Hematopoietic multipotent progenitor cell treated with erythropoietin and hydrocortisone succinate and interleukin-3 and kit ligand, for 6 days (in vitro differentiated cells): ENCODE results near the gene TEX13C.
"Not testable (repeated sequence)": the region's sequence is repeated elsewhere in the genome, so short reads cannot be mapped to it uniquely, and the experiment has no call there.

Experiments used
- DNase-seq: peaks from one replicate; pipeline ENCODE4 v3.0.0-alpha.2; 2015

The TEX13C gene

DNA sequence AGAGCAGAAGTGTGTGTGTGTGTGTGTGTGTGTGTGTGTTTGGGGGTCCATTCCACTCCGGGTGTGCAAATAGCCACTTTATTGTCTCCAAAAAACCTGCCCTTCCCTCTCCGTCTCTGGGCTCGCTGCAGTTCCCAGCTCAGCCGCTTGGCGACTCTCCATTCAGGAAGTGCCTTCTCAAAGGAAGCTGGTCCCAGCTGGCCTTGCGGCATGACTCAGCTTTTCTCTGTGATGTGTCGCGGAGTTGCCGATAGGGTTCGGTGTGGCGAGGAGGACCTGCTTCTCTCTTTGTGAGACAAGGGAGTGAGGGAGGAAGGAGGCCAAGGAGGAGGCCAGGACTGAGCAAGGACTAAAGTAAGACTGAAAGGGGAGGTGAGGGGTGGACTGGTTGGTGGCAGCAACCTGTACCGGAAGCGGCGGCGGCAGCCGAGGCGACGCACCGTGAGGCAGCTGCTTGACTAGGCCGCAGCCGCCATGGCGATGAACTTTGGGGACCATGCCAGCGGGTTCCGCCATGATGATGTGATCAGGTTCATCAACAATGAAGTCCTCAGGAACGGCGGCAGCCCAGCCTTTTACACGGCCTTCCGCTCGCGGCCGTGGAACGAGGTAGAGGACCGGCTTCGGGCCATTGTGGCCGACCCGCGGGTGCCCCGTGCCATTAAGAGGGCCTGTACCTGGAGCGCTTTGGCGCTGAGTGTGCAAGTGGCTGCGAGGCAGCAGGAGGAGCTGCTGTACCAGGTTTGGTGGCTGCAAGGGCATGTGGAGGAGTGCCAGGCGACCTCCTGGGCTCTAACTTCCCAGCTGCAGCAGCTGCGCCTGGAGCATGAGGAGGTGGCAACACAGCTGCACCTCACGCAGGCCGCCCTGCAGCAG, at the start of gene TEX13C:
Gene TEX13C, plus strand, starts transcription at position 226 of the 876 bp plus-strand sequence. Its CDS starts 249 bp downstream, at position 475.
- DNase-seq, result no peak

- no peak for DNase-seq
Observed at GRCh38 chrX:125287282-125287681, 32.4 kb upstream of the TEX13C start.

GRCh38 chrX:125288343-125288742, 31.3 kb upstream of the TEX13C start:
- no peak for DNase-seq

GRCh38 chrX:125289209-125289608, 30.5 kb upstream of the TEX13C start:
- no peak for DNase-seq

GRCh38 chrX:125289920-125290319, 29.8 kb upstream of the TEX13C start:
- DNase-seq, result no peak

DNA sequence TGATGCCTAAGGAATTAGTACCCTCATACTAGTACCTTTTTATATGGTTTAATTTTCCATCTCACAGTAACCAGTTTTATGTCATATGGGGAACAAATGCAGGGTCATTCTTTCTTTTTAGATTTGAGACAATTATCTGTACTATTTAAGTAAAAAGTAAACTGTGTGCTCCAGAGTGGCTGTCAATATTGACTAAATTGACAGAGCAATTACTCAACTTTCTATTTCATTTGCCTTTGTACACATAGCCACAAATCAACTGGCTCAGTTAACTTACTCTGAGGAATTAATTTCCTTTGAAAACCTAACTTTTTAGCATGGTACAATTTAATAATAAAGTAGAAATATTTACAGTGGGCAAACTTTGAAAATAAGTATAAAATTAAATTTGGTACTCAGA, 28.5 kb upstream of the TEX13C start:
- no peak for DNase-seq

DNA sequence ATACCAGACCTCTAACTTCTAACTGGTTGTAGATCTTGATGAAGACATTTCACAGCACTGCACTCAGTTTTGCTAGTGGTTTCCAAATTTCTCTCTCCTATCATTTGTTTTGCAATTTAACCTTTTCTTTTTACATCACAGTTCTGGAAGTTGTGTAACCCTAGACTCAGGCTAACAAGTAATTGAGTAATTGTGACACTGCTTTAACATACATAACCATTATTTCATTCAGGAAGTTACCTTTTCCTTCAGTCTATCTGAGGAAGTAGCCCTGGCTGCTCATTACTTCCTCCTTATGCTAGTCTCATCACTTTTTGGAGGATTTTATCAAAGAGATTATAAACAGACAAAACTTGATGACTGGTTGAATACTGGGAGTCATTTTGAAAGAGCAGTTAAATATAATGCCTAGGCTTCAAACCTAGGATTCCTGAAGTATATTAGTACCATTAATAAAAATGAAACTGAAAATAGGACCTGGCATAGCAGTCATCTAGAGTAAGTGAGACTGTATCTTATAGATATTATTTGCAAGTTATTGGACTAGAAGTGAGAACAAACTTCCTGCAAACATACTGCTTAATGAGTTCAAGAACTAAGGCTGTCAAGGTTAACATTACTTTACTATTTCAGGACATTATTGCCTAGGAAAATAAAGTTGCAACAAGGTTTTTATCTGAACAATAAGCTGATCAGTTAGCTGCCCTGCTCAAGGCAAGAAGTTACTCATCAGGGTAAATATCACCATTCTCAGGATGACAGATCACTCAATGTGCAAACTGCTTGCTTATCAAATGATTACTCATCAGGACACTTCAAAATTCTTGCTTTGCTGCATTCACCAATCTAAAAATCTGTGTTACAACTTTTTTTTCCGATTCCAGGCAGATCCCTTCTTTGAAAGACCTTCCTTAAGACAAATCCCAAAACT, 25.6 kb upstream of the TEX13C start:
- DNase-seq, result peak; percentile 39

DNA sequence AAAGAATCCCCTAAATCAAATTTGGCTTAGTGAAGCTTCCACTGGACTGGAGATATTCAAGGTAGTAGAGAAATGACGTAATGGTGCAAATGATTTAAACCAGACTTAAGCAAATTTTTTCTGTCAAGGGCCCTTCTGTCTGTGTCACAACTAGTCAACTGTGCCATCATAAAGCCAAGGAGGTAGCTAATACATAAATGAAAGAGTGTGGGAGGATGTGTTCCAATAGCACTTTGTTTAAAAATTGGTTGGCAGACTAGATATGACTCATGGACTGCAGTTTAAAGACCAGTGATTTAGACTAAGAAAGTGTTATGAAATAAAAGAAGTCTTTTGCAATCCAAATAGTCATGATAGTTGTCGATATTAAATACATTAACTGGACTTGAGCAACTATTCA, 24.3 kb upstream of the TEX13C start:
- DNase-seq, result no peak

DNA sequence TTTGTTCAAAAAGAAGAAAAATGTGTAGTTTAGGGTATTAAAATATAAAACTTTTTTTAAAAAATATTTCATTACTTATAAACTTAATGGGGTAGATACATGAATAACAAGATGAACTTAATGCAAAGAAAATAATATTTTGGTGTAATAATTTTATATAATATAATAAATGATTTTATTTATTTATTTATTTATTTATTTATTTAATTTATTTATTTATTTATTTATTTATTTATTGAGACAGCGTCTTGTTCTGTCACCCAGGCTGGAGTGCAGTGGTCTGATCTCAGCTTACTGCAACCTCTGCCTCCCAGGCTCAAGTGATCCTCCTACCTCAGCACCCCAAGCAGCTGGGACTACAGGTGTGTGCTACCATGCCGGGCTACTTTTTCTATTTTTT, 20.8 kb upstream of the TEX13C start:
- no peak for DNase-seq

GRCh38 chrX:125306335-125306866, 13.3 kb upstream of the TEX13C start:
- no peak for DNase-seq

GRCh38 chrX:125308653-125309052, 11.0 kb upstream of the TEX13C start:
- DNase-seq, result no peak

DNA sequence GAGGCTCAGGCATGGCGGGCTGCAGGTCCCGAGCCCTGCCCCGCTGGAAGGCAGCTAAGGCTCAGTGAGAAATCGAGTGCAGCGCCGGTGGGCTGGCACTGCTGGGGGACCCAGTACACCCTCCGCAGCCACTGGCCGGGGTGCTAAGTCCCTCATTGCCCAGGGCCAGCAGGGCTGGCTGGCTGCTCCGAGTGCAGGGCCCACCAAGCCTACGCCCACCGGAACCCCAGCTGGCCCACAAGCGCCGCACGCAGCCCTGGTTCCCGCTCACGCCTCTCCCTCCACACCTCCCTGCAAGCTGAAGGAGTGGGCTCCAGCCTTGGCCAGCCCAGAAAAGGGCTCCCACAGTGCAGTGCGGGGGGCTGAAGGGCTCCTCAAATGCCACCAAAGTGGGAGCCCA, 505 bp upstream of the TEX13C start:
- not testable (repeated sequence) for DNase-seq

DNA sequence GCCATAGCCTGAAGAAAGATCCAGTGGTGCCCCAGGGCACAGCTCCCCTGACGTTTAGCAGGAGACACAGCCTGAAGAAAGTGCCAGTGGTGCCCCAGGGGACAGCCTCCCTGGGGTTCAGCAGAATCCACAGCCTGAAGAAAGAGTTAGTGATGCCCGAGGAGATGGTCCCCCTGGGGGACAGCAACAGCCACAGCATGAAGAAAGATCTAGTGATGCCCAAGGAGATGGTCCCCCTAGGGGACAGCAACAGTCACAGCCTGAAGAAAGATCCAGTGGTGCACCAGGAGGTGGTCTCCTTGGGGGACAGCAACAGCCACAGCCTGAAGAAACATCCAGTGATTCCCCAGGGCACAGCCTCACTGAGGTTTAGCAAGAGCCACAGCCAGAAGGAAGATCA, 2.8 kb downstream of the TEX13C start:
- no peak for DNase-seq

DNA sequence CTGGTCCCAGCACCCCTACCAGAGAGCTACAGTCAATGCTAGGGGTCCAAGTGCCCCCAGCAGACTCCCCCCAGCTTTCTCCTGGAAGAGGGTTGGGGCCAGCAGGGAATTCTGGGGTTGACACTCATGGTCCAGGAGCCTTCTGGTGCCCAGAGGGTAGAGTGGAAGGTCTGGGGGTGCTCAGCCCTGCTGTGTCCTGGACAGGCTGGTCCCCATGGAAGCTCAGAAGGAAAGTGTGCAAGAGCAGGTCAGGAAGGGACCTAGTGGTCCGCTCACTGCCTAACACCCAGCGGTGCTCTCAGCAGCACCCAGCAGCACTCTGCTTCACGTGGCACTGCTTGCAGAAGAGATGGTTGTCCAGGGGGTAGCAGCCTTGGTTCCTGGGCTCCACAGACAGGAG, 6.9 kb downstream of the TEX13C start:
- DNase-seq, result no peak

GRCh38 chrX:125327891-125328290, 8.2 kb downstream of the TEX13C start:
- no peak for DNase-seq

- no peak for DNase-seq
Observed at GRCh38 chrX:125333583-125333982, 13.9 kb downstream of the TEX13C start.

- peak; percentile 73 for DNase-seq
Observed at GRCh38 chrX:125340490-125340889, 20.8 kb downstream of the TEX13C start.

DNA sequence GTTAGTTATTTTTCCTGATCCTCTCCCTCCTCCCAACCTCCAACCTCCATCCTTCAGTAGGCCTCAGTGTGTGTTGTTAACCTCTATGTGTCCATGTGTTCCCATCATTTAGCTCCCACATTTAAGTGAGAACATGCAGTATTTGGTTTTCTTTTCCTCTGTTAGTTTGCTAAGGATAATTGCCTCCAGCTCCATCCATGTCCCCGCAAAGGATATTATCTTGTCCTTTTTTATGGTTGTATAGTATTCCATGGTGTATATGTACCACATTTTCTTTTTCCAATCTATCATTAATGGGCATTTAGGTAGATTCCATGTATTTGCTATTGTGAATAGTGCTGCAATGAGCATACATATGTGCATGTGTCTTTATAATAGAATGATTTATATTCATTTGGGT, 54.5 kb downstream of the TEX13C start:
- DNase-seq, result no peak
